ENCODE data around the gene PRLH.
A peak's percentile ranks its signal among the peaks of the same experiment; 100 is the strongest.

Gene PRLH

GRCh38 chr2:237566401-237567235, at the start of gene PRLH:
PRLH (plus strand) TSS chr2:237566574; CDS start chr2:237566574, 0 bp downstream.
- POLR2A ChIA-PET (ENCODE audit: low non-redundant PET) = no interaction called here
- H3K27ac ChIP-seq = 0 out of 2 replicates have a peak within 1 kb of the TSS, but pooled peaks have one; percentile 11
- no peak for TF ChIP-seq CTCF (conservative IDR thresholded peaks at IDR 0.05; ENCODE audit: low read depth)
- no peak for DNase-seq (ENCODE audit: low spot score)
- CTCF ChIA-PET = no interaction called here

- ChIA-PET POLR2A (ENCODE audit: low non-redundant PET) (no interaction called here), CTCF (interaction anchor here (1.1 kb wide), 1 partner anchor 95 kb away, joined by 3 read pairs; no protein-coding TSS in a partner anchor)
- DNase-seq (ENCODE audit: low spot score) = no peak
- TF ChIP-seq CTCF (conservative IDR thresholded peaks at IDR 0.05; ENCODE audit: low read depth) = no peak
- no peak overlapping the region for H3K27ac ChIP-seq
Observed at GRCh38 chr2:237517163-237517562, 49.2 kb upstream of the PRLH start.

GRCh38 chr2:237517990-237518389, 48.4 kb upstream of the PRLH start:
- TF ChIP-seq CTCF (conservative IDR thresholded peaks at IDR 0.05; ENCODE audit: low read depth) = no peak
- DNase-seq (ENCODE audit: low spot score) = no peak
- no peak overlapping the region for H3K27ac ChIP-seq
- CTCF ChIA-PET = no interaction called here
- POLR2A ChIA-PET (ENCODE audit: low non-redundant PET) = no interaction called here

GRCh38 chr2:237519506-237520245, 46.7 kb upstream of the PRLH start:
- POLR2A ChIA-PET (ENCODE audit: low non-redundant PET) = interaction anchor here (0.6 kb wide), 1 partner anchor 56 kb away, joined by 3 read pairs; no protein-coding TSS in a partner anchor
- DNase-seq (ENCODE audit: low spot score) = no peak
- H3K27ac ChIP-seq = no peak overlapping the region
- CTCF ChIA-PET = no interaction called here
- TF ChIP-seq CTCF (conservative IDR thresholded peaks at IDR 0.05; ENCODE audit: low read depth) = no peak

- no peak for DNase-seq (ENCODE audit: low spot score)
- ChIA-PET CTCF (no interaction called here), POLR2A (ENCODE audit: low non-redundant PET) (interaction anchor here (0.6 kb wide), 1 partner anchor 55 kb away, joined by 3 read pairs; no protein-coding TSS in a partner anchor)
- no peak for TF ChIP-seq CTCF (conservative IDR thresholded peaks at IDR 0.05; ENCODE audit: low read depth)
- no peak overlapping the region for H3K27ac ChIP-seq
Observed at GRCh38 chr2:237520290-237520689, 46.1 kb upstream of the PRLH start.

- ChIA-PET POLR2A (ENCODE audit: low non-redundant PET) (no interaction called here), CTCF (interaction anchor here (0.6 to 1.2 kb wide), 3 partner anchors 26 to 103 kb away, joined by 3 read pairs; no protein-coding TSS in a partner anchor)
- DNase-seq (ENCODE audit: low spot score) = no peak
- no peak overlapping the region for H3K27ac ChIP-seq
- no peak for TF ChIP-seq CTCF (conservative IDR thresholded peaks at IDR 0.05; ENCODE audit: low read depth)
Observed at GRCh38 chr2:237524631-237525030, 41.7 kb upstream of the PRLH start.
